Stimulated activated CD4-positive, alpha-beta T cell treated with anti-CD3 and anti-CD28 coated beads, Interleukin-1b, Interleukin-23, amount 100 ng/mL, for 1 hour (primary cell): ENCODE data around the gene LIFR.
"Not testable (repeated sequence)": the region's sequence is repeated elsewhere in the genome, so short reads cannot be mapped to it uniquely, and the experiment has no call there.

Experiments
- DNase-seq, 2 donors: peaks; one replicate each; pipeline ENCODE4 v3.0.0-alpha.2; 2020; ENCODE audit warnings: low read depth in 2 of 2

LIFR gene

GRCh38 chr5:38556599-38557307, at the start of gene LIFR:
Gene LIFR, minus strand, starts transcription at chr5:38556646. Its CDS starts 25,999 bp downstream, at chr5:38530647.
- DNase-seq: peak in 1 of 2 donors; percentile 20

GRCh38 chr5:38605610-38606009, 49.2 kb upstream of the LIFR start:
- no peak for DNase-seq

GRCh38 chr5:38603691-38604090, 47.2 kb upstream of the LIFR start:
- DNase-seq: no peak

DNA sequence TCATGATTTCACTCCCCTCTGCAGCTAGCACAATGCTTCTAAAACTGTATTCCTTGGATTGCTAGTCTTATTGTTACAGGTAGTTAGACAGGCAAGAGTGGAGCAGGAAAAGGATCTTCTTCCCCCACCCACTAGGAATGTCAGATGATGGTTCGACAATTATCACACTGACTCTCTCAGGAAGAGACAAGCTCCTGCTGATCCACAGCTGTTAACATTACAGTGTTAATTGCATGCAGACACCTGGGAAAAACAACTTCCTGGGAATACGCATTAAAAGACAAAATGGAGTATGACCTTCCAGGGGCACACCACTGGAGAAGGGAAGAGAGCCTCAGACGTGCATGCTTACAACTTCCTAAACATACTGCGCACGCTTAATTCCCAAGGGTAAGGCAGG, 46.2 kb upstream of the LIFR start:
- DNase-seq: no peak

DNA sequence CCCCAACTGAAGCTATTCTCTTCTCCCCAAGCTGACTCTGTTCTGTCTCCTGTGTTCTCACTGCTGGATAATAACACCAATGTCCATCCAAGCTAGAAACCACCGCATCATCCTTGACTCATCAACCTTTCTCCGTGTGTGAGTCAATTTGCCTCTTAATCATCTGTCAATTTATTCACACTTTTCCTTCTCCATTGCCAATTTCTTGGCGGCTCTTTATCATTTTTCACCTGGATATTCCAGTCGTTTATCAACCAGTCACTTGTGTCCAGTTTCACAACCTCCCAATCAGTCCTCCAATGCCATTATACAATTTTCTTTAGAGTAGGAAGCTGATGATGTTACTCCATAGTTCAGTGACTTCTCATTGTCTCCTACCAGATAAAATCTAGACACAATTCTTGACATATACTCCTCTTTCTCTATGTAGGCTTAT, 45.4 kb upstream of the LIFR start:
- DNase-seq: no peak

- DNase-seq: no peak
Observed at GRCh38 chr5:38601133-38601862, 44.9 kb upstream of the LIFR start.

DNA sequence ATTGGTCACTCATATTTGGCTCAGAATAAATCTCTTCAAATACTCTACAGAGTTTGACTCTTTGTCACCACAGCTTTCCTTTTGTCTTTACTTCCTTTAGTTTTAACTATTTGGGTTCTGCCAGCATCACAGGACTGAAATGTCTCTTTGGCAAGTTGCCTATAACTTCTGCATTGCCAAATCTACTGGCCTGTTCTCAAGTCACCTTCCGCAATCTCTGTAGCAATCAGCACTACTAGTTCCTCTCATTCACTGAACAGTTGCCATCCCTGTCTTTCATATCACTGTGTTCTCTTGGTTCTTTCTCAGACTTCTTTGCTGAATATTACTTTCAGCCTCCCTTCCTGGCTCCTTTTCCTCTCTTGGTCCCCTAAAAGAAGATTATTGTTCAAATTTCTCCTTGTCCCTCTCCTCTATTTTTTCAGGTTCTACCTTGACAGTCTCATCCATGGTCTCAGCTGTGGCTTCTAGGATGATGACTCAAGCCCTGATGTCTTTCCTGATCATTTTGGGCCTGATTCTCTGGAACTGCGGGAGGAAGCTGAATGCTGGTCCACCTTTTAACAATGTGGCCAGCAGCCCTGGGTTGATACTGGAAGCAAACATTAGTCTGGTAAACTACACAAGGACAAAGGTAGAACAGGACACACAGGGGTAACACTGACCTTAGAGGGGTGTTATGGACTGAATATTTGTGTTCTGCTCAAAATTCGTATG, 44.0 kb upstream of the LIFR start:
- DNase-seq: no peak

DNA sequence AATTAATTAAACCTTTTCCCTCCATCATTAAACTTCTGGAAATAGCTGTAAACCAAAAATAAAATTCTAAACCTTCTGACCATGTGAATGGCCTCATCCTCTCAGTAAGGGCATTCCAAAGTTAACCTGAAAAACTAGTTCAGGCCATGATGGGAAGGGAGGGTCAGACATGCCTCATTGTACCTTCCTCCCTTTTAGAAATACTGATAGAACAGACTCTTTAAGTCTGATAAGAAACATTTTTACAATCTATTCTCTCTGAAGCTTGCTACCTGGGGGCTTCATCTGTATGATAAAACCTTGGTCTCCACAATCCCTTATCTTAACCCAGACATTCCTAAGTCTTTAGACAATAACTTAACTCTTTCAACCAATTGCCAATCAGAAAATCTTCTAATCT, 43.3 kb upstream of the LIFR start:
- DNase-seq: not testable (repeated sequence)

DNA sequence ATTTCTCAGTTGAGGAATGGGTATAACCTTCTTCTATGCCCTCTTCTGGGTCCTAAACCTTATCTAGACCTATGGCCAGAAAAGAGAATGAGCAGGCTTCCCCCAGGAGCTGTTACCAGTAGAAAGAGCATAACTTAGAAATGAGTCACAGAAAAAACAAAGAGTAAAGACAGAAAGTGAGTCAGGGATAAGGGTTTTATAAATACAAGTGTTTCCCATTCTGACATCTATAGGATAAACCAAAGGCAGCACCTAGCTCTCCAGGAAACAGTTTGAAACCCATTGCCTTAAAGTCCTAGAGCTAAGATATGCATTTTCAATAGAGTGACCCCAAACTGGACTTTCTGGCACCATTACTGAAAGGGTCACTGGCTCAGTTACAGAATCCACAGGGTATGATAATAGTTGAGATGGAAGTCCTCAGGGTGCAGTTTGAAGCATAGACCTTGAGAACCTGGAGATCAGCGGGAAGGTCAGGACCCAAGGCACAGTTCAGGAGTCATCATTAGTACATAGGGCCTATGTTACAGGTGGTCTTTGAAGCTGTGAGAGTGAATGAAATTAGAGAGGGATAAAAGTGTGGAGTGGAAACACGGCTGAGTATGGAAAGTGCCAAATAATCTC, 42.7 kb upstream of the LIFR start:
- DNase-seq: no peak

DNA sequence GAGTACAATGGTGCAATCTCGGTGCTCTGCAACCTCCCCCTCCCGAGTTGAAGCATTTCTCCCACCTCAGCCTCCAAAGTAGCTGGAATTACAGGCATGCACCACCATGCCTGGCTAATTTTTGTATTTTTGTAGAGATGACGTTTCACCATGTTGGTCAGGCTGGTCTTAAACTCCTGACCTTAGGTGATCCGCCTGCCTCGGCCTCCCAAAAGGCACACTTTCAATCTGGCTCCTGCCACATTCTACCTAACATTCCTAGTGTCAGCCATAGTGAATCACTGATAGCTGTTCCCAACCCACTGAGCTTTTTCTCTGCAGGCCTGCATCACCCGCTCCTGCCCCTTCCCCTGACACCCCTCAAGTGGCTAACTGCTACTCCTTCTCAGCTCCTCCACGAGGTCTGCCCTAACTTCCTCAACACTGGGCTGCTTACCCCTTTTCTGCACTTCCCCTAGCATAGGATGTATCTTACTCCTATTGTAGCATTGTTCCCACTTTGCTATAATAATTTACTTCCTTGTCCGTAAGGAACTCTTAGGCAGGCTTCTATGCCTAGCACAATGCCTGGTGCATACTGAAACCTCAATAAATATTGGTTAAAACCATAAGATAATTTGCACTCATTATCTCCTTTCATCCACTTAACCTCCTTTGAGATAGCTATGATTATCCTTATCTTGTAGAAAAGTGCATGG, 42.0 kb upstream of the LIFR start:
- DNase-seq: no peak

DNA sequence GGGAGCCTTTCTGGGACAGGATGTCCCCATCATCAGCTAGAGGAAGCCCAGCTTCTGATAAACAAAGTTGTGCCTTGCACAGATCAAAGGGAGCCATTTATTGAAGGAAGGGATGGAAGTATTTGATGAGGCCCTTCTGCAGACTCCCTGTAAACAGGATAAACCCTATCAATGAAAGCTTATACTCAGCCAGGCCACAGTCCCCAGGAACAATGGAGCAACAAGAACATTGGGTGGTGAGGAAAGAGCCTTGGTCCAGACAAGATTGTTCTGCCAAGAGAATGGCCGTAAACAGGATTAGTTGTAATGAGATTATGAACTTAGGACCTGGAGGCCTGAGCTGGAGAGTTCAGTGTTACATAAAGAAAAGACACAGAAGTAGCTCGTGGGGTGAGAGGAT, 40.5 kb upstream of the LIFR start:
- DNase-seq: no peak

- DNase-seq: no peak
Observed at GRCh38 chr5:38595132-38595745, 38.8 kb upstream of the LIFR start.

DNA sequence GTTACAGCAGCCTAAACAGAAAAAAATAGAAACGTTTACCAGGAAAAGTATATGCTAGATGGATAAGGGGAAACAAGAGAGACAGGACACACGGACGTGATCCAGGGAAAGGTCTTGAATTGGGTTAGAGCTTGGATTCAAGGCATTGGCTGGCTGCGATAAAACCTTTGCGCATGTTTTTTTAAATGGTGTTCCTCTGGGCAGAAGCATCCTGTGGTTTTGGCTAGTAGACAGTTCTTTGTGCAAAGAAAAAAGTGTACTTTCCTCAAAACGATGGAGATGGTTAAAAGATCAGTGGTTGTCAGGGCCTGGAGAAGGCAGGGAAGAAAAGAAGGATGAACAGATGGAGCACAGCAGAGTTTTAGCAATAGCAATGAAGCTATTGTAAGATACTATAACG, 37.5 kb upstream of the LIFR start:
- DNase-seq: no peak

DNA sequence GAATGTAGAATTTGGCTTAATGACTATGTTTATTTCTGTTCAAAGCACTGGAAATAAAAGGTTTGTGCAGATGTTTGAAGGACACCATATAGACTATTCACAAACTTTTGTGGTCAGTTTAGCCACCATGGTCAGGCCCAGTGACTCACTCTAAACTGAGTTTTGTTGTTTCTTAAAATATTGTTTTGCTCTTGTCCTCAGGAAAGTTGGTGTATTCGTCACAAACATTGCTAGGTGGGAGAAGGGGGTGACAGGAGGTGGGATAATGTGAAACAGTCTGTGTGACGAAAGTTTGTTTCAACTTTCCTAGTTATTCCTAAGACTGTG, 35.0 kb upstream of the LIFR start:
- DNase-seq: no peak

- no peak for DNase-seq
Observed at GRCh38 chr5:38590838-38591522, 34.5 kb upstream of the LIFR start.

GRCh38 chr5:38589629-38590028, 33.2 kb upstream of the LIFR start:
- DNase-seq: no peak

DNA sequence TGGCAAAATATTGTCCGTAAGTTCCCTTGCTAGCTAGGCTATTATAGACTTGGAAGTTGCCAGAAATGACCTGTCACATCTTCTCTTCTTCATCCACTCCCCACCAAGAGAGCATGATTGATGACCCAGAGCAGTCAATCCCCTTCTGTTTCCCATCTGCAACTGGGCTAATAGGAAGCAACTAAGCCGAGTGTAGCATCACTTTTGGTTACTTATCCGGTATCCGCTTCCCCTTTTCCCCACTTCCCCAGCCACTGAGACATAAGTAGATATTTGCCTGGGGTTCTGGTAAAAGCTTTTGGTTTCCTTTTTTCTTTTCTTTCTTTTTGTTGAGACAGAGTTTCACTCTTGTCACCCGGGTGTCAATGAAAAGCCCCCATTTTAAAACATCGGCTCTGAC, 29.4 kb upstream of the LIFR start:
- DNase-seq: no peak

GRCh38 chr5:38583500-38583899, 27.1 kb upstream of the LIFR start:
- no peak for DNase-seq

- no peak for DNase-seq
Observed at GRCh38 chr5:38582975-38583319, 26.5 kb upstream of the LIFR start.

GRCh38 chr5:38582293-38582974, 26.0 kb upstream of the LIFR start:
- DNase-seq: no peak
